GM19193 (cell line): ENCODE data around the gene WNT4.

Source experiments
- POLR2A ChIP-seq: IDR thresholded peaks from 4 replicates; pipeline ENCODE4 v1.6.1; 2011; ENCODE audit not compliant: insufficient read depth, insufficient read length; ENCODE audit errors: extremely low read depth

Gene WNT4

DNA sequence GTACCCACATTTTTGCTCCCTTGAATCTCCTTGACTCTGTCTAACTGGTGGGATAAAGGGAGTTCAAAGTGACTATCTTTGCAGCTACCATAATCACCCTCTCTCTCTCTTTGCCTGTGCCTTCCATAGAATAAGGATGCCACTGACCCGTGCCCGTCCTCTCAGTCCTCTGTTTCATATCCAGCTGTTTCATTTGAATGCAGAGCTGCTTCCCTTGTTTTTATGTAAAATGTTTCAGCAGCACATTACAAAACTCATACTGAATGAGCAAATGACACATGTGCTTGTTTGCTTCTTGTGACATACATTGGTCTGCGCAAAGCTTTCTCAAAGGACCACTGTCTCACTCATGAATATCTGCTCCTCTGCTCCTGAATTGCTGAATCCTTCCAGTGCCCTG is 52.0 kb downstream of the WNT4 start:
- no peak for TF ChIP-seq POLR2A

DNA sequence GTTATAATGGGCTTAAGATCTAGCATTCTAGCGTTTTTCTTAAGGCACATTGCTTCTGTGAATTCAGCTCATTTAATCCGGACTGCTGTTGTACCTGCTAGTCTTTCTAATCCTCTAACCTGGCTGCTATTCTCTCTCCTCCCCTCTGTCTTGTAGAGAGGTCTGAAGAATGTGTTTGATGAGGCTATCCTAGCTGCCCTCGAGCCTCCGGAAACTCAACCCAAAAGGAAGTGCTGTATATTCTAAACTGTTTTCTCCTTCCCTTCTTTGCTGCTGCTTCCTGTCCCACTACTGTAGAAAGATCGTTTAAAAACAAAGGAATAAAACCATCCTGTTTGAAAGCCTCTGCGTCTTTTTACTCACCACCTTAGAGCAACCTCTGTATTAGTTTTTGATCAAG is 53.1 kb downstream of the WNT4 start:
- TF ChIP-seq POLR2A = no peak

DNA sequence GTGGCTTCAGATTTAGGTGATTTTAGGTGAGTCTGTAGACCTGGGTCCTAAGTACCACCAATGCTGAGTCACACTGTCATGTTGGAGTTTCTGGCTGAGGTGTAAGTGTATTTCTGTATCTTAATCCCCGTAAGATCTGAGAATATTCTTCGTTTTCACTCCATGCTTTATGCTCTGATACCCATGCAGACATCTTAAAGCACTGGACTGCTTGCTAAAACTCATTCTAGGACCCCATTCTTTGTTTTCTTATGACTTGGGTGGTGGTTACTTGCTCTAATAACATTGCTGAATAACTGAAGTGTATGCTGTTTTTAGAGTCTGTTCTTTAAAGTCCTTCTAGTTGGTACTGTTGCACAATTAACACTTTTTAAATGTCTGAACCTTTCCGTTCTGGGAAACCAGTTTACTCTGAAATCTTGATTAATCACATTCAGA is 53.7 kb downstream of the WNT4 start:
- no peak for TF ChIP-seq POLR2A

DNA sequence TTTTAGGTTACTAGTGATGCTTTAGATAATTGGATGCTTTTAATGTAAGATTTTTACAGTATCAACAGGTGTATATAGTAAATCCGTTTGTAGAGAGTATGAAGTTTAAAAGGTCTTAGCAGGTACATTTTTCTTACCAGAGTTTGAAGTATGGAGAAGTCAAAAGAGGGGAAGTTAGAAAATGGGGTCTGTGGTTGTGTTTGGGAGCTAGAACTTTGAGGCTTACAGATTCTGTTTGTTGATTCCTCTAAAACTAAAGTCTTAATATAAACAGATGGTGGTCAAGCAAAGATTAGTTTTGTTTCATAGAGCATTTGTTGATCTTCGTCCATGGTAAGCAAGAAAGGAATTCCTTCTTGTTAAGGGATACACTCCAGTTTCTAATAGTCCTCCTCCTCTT is 54.6 kb downstream of the WNT4 start:
- no peak for TF ChIP-seq POLR2A

DNA sequence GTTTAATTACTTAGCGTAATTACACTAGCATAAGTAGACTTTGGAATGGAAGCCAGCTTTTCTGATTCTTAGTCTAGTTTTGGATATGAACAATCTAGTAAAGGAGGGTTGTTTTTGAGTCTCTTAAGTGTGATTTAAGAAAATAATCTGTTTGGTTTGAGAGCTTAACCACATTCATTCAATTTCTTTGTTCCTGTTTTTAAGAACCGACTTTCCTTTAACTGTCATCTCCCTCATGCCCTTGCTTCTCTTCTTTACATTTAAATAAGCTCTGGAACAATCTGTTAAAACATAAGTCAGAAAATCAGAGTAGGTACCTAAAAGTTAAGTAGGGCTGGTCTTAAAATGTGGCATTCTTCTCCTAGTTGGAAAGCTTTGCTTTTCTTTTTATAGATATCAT is 62.7 kb downstream of the WNT4 start:
- no peak for TF ChIP-seq POLR2A

DNA sequence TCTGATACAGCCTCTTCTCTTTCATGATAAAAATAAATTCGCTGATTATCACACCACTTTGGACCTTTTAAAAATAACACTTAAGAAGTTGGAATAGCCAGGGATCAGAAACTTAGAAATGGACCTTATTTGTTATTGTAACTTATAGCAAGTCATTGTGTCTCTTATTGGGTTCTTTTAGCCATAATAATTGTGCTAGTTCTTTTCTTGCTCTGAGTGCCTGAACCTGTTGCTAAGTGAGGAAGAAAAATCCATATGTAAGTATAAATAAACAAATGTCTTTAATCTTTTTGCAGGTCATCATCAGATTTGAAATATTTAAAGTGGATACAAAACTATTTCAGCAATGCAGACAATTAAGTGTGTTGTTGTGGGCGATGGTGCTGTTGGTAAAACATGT is 64.8 kb downstream of the WNT4 start:
- no peak for TF ChIP-seq POLR2A

DNA sequence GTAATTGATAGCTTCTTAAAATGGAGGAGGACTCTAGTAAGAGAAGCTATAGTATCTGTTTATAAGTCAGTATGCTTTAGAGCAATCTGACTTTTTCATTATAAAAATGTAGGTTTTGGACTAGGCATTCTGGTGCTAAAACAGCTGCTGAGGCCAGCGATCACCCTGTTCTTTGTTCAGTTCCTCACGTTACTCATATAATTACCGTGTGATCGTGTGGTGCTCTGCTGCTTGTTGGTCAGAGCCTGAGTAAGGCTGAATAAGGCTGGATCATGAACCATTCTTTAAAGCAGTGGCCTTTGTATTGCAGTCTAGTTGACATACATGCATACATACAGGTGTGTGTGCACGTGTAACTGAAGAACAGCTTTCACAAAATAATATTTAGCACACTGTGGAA is 65.2 kb downstream of the WNT4 start:
- no peak for TF ChIP-seq POLR2A

DNA sequence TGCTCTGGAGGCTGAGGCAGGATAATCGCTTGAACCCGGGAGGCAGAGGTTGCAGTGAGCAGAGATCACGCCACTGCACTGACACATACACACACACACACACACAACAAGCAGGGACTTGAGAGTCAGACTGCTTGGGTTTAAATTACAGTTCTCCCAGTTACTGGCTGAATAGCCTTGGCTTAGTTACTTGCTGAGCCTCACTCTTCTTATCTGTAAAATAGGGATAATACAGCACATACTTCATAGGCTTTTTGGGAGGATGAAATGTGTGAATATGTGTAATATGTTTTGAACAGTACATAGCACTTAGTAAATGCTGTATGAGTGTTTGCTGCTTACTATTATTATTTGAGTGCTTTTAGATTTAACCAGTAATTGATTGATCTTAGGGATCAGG is 66.6 kb downstream of the WNT4 start:
- TF ChIP-seq POLR2A = no peak

DNA sequence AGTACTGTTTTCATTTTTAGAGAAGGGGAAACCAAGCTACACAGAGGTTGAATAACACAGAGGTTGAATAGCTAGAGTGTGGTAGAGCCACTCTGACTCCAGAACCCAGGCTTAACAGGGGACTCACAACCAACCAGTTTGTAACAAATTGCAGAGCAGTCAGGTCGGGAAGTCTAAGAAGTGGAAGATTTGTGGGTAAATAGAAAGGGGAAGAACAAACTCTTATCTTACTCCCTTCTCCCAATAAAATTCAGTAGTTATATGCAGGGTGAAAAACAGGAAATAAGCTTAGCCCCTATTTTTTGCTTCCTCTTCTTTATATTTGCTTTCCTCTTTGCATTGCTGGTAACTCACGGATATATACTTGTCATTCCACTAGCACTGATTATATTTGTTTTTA is 67.2 kb downstream of the WNT4 start:
- TF ChIP-seq POLR2A = no peak

DNA sequence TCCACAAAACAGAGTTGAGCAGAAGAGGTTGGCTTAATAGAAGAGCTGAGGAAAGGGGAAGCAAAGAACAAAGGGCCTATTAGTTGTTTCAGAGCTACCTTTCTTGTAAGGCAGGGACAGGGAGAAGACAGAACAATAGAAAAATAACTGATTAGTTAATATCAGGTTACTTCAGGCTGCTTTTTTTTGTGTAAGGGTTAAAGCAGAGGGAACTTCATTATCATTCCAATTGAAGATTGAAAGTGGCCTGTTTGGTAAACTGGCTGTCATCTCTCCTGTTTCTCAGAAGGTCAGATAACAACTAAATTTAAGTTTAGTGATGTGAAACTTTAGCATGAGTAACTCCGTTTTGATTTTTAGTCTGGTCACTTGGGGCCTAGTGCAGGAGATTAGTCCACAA is 68.1 kb downstream of the WNT4 start:
- no peak for TF ChIP-seq POLR2A

DNA sequence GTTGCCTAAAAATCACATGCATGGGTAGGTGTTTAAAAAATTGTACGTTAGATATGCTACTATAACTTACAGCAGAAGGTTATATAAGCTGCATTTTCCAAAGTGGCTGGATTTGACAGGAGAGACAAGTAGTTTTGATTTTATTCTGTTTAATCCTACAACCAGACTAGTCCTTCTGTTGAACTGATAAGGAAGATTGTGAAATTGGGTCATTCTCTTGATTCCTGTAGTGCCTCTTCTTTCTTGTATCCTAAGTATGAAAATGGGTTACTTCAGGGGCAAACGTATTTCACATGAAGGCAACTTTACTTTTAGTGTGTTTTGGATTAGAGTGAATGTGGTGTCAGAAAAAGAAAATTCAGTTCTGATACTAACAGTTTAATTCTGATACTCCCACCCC is 71.4 kb downstream of the WNT4 start:
- no peak for TF ChIP-seq POLR2A
